Measurements from ENCODE around the gene ASRGL1. TPM values are rescaled to one million over a fixed set of nuclear protein-coding genes. Genes with fewer than 3 reads are reported as not detected.

Gene ASRGL1
- total RNA-seq, 1 donor from 2014 or later: 55.7 TPM

- DNase-seq: no peak
- TF ChIP-seq, protein P1, sequence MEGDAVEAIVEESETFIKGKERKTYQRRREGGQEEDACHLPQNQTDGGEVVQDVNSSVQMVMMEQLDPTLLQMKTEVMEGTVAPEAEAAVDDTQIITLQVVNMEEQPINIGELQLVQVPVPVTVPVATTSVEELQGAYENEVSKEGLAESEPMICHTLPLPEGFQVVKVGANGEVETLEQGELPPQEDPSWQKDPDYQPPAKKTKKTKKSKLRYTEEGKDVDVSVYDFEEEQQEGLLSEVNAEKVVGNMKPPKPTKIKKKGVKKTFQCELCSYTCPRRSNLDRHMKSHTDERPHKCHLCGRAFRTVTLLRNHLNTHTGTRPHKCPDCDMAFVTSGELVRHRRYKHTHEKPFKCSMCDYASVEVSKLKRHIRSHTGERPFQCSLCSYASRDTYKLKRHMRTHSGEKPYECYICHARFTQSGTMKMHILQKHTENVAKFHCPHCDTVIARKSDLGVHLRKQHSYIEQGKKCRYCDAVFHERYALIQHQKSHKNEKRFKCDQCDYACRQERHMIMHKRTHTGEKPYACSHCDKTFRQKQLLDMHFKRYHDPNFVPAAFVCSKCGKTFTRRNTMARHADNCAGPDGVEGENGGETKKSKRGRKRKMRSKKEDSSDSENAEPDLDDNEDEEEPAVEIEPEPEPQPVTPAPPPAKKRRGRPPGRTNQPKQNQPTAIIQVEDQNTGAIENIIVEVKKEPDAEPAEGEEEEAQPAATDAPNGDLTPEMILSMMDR (IDR thresholded peaks at IDR 0.05; ENCODE audit: partially characterized antibody, unreplicated experiment): no peak
- peaks cover 31% of the 10 kb centered on the region for H3K4me1 Mint-ChIP-seq (ENCODE audit: low read depth, unreplicated experiment)
- H3K36me3 Mint-ChIP-seq (ENCODE audit: unreplicated experiment): no peaks in the 10 kb centered on the region
- peak overlapping the region; percentile 72 for H3K27ac Mint-ChIP-seq (ENCODE audit: unreplicated experiment)
- H3K4me3 Mint-ChIP-seq (ENCODE audit: unreplicated experiment): peak overlapping the region; percentile 12
- peaks cover 6% of the 10 kb centered on the region for H3K9me3 Mint-ChIP-seq (ENCODE audit: unreplicated experiment)
- H3K27me3 Mint-ChIP-seq (ENCODE audit: unreplicated experiment): peaks cover 5% of the 10 kb centered on the region
These were observed 65.1 kb downstream of the ASRGL1 start for GRCh38 chr11:62402226-62402959.

- Mint-ChIP-seq H3K9me3 (ENCODE audit: unreplicated experiment) (peaks cover 6% of the 10 kb centered on the region), H3K27me3 (ENCODE audit: unreplicated experiment) (peaks cover 5% of the 10 kb centered on the region), H3K27ac (ENCODE audit: unreplicated experiment) (no peak overlapping the region), H3K4me3 (ENCODE audit: unreplicated experiment) (peak overlapping the region; percentile 49), H3K4me1 (ENCODE audit: low read depth, unreplicated experiment) (peaks cover 26% of the 10 kb centered on the region), H3K36me3 (ENCODE audit: unreplicated experiment) (no peaks in the 10 kb centered on the region)
- TF ChIP-seq, protein P1 (IDR thresholded peaks at IDR 0.05; ENCODE audit: partially characterized antibody, unreplicated experiment): no peak
- DNase-seq: no peak
These were observed 65.9 kb downstream of the ASRGL1 start for GRCh38 chr11:62402960-62403730.

DNA sequence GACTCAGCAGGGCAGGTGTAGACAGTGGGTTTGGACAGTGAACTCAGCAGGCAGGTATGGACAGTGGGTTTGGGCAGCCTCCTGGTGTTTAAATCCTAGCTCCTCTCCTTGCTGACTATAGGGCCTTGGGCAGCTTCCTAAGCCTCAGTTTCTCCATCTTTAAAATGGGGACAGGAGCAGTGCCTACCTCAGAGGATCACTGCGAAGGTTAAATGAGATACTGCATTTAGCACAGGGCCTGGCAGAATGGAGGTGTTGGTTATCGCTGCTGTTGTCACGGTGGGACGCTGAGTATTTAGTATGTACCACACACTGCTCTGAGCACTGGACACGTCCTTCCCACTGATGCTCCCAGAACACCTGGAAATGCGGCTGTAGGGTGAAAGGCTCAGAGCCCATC, 67.2 kb downstream of the ASRGL1 start:
- H3K4me3 Mint-ChIP-seq (ENCODE audit: unreplicated experiment): no peak overlapping the region
- peaks cover 14% of the 10 kb centered on the region for H3K4me1 Mint-ChIP-seq (ENCODE audit: low read depth, unreplicated experiment)
- TF ChIP-seq, protein P1 (IDR thresholded peaks at IDR 0.05; ENCODE audit: partially characterized antibody, unreplicated experiment): no peak
- H3K27ac Mint-ChIP-seq (ENCODE audit: unreplicated experiment): no peak overlapping the region
- peaks cover 4% of the 10 kb centered on the region for H3K9me3 Mint-ChIP-seq (ENCODE audit: unreplicated experiment)
- H3K36me3 Mint-ChIP-seq (ENCODE audit: unreplicated experiment): no peaks in the 10 kb centered on the region
- H3K27me3 Mint-ChIP-seq (ENCODE audit: unreplicated experiment): peaks cover 5% of the 10 kb centered on the region
- DNase-seq: no peak

- TF ChIP-seq, protein P1 (IDR thresholded peaks at IDR 0.05; ENCODE audit: partially characterized antibody, unreplicated experiment): no peak
- no peak for DNase-seq
- Mint-ChIP-seq H3K9me3 (ENCODE audit: unreplicated experiment) (peaks cover 3% of the 10 kb centered on the region), H3K4me3 (ENCODE audit: unreplicated experiment) (no peak overlapping the region), H3K27me3 (ENCODE audit: unreplicated experiment) (peaks cover 5% of the 10 kb centered on the region), H3K4me1 (ENCODE audit: low read depth, unreplicated experiment) (peaks cover 11% of the 10 kb centered on the region), H3K27ac (ENCODE audit: unreplicated experiment) (no peak overlapping the region), H3K36me3 (ENCODE audit: unreplicated experiment) (no peaks in the 10 kb centered on the region)
These were observed 67.7 kb downstream of the ASRGL1 start for GRCh38 chr11:62404901-62405300.

GRCh38 chr11:62406034-62406433, 68.8 kb downstream of the ASRGL1 start:
- H3K27ac Mint-ChIP-seq (ENCODE audit: unreplicated experiment): peak overlapping the region; percentile 38
- TF ChIP-seq, protein P1 (IDR thresholded peaks at IDR 0.05; ENCODE audit: partially characterized antibody, unreplicated experiment): no peak

More at GRCh38 chr11:62406034-62406433, 68.8 kb downstream of the ASRGL1 start:
- Mint-ChIP-seq H3K9me3 (ENCODE audit: unreplicated experiment) (peaks cover 2% of the 10 kb centered on the region), H3K27me3 (ENCODE audit: unreplicated experiment) (peaks cover 5% of the 10 kb centered on the region), H3K36me3 (ENCODE audit: unreplicated experiment) (no peaks in the 10 kb centered on the region), H3K4me3 (ENCODE audit: unreplicated experiment) (no peak overlapping the region), H3K4me1 (ENCODE audit: low read depth, unreplicated experiment) (peaks cover 11% of the 10 kb centered on the region)
- no peak for DNase-seq
